CD4-positive, alpha-beta T cell (primary cell): ENCODE measurements around the gene ARL15. TPM values are rescaled to one million over a fixed set of nuclear protein-coding genes. Genes with fewer than 3 reads are reported as not detected.

ENCODE experiments used
- ATAC-seq: fragments of 200-7000 bp; cut with Tn5 transposase; one replicate; pipeline ENCODE4 v1.10.0; 2022; ENCODE audit warnings: mild to moderate bottlenecking; ENCODE audit not compliant: poor library complexity
- CTCF ChIA-PET: fragments of 350-600 bp; sonication (Branson Sonifier 250); formaldehyde crosslinking; loops from one replicate; lab custom pipeline; 2021; ENCODE audit warnings: antibody characterized with exemption, inconsistent platforms; lab: Charles Lee
- POLR2A ChIA-PET: fragments of 350-600 bp; sonication (Branson Sonifier 250); formaldehyde crosslinking; loops from one replicate; lab custom pipeline; 2021; ENCODE audit warnings: antibody characterized with exemption, inconsistent platforms; lab: Charles Lee
- DNase-seq, 14 experiments: peaks; one replicate each; pipeline ENCODE4 v3.0.0-alpha.2; 2013 to 2020; ENCODE audit warnings: mixed read lengths in 2 of 14
- H3K27ac ChIP-seq, 2 donors: one replicate each; pipeline versions ENCODE4 v1.5.1 to v1.7.0; 2013; ENCODE audit warnings: low read length in 2 of 2, low read depth in 1 of 2, mild to moderate bottlenecking in 1 of 2
- H3K27me3 ChIP-seq, 2 experiments: 1 replicate in 1 of 2; 2 replicates in 1 of 2; pipeline versions ENCODE4 v1.6.1 to v1.7.0; 2013; ENCODE audit warnings: low read length in 2 of 2, control low read depth in 1 of 2, mild to moderate bottlenecking in 1 of 2, moderate library complexity in 1 of 2; ENCODE audit not compliant: insufficient read depth in 2 of 2, control insufficient read depth in 1 of 2
- H3K36me3 ChIP-seq: one replicate; pipeline ENCODE4 v1.6.1; 2013; ENCODE audit warnings: low read length, control low read depth; ENCODE audit not compliant: insufficient read depth
- H3K4me1 ChIP-seq: one replicate; pipeline ENCODE4 v1.6.1; 2013; ENCODE audit warnings: low read length, control low read depth; ENCODE audit not compliant: insufficient read depth
- H3K4me3 ChIP-seq: one replicate; pipeline ENCODE4 v1.5.1; 2013; ENCODE audit warnings: mild to moderate bottlenecking, low read length, moderate library complexity
- H3K9me3 ChIP-seq, 2 experiments: 1 replicate in 1 of 2; 2 replicates in 1 of 2; pipeline versions ENCODE4 v1.6.1 to v1.7.0; 2013; ENCODE audit warnings: low read length in 2 of 2, mild to moderate bottlenecking in 2 of 2, control low read depth in 1 of 2, moderate library complexity in 1 of 2; ENCODE audit not compliant: control insufficient read depth in 1 of 2, insufficient read depth in 1 of 2
- H3K27ac Mint-ChIP-seq: one replicate; pipeline ENCODE4 v1.8.0; 2020; ENCODE audit warnings: mixed read lengths
- H3K27me3 Mint-ChIP-seq: one replicate; pipeline ENCODE4 v1.8.0; 2021; ENCODE audit warnings: mixed read lengths
- H3K36me3 Mint-ChIP-seq: one replicate; pipeline ENCODE4 v1.8.0; 2021; ENCODE audit warnings: low read depth, mixed read lengths
- H3K4me1 Mint-ChIP-seq: one replicate; pipeline ENCODE4 v1.8.0; 2021; ENCODE audit warnings: low read depth, mixed read lengths
- H3K4me3 Mint-ChIP-seq: one replicate; pipeline ENCODE4 v1.8.0; 2020; ENCODE audit warnings: mild to moderate bottlenecking, mixed read lengths
- H3K9me3 Mint-ChIP-seq: one replicate; pipeline ENCODE4 v1.8.0; 2020; ENCODE audit warnings: mixed read lengths
- CTCF ChIP-seq: fragments of 200-600 bp; IDR thresholded peaks from one replicate; pipeline ENCODE4 v1.8.0; 2022; ENCODE audit warnings: antibody characterized with exemption, mild to moderate bottlenecking
- intact Hi-C, 2 experiments: fragments of 100-400 bp; cut with DNase I in 1 of 2; cut with micrococcal nuclease in 1 of 2; formaldehyde crosslinking; loops; one replicate each; pipeline versions ENCODE4 v1.15.1 to v1.9.0; 2023 to 2025; cut with DNase I, micrococcal nuclease
- total RNA-seq, 174 experiments: library from RNA in 2 of 174; stranded (reverse) in 2 of 174; gene quantifications; one replicate each; pipeline ENCODE4 v1.2.3 and lab custom pipeline; 2021 to 2026

The ARL15 gene
- total RNA-seq, 2 experiments from 2014 or later: 9.1 to 10.6 TPM

- intact Hi-C loops: no loop called here
- peaks cover 72% of the 10 kb centered on the region for H3K36me3 Mint-ChIP-seq
- Histone ChIP-seq H3K36me3 (no peaks in the 10 kb centered on the region), H3K4me3 (no peak overlapping the region), H3K27ac (no peak overlapping the region), H3K9me3 (peaks cover 7 to 11% of the 10 kb centered on the region in 2 experiments), H3K27me3 (no peaks in the 10 kb centered on the region), H3K4me1 (no peaks in the 10 kb centered on the region)
- H3K4me3 Mint-ChIP-seq: no peak overlapping the region
- H3K27ac Mint-ChIP-seq: no peak overlapping the region
- H3K27me3 Mint-ChIP-seq: no peaks in the 10 kb centered on the region
- H3K4me1 Mint-ChIP-seq: no peaks in the 10 kb centered on the region
- DNase-seq (no peak), ATAC-seq (no peak)
- no peak for TF ChIP-seq CTCF
- ChIA-PET CTCF (no interaction called here), POLR2A (no interaction called here)
- peaks cover 15% of the 10 kb centered on the region for H3K9me3 Mint-ChIP-seq
Measured at GRCh38 chr5:53956632-53957031, 353.7 kb downstream of the ARL15 start.

GRCh38 chr5:53956196-53956595 is 354.2 kb downstream of the ARL15 start:
- intact Hi-C loops: no loop called here
- DNase-seq (no peak), ATAC-seq (no peak)
- H3K4me1 ChIP-seq: no peaks in the 10 kb centered on the region
- H3K27ac Mint-ChIP-seq: no peak overlapping the region
- peaks cover 7 to 11% of the 10 kb centered on the region in 2 experiments for H3K9me3 ChIP-seq
- H3K4me3 ChIP-seq: no peak overlapping the region
- no peaks in the 10 kb centered on the region for H3K27me3 Mint-ChIP-seq
- H3K4me3 Mint-ChIP-seq: no peak overlapping the region
- H3K4me1 Mint-ChIP-seq: no peaks in the 10 kb centered on the region
- POLR2A ChIA-PET: no interaction called here
- TF ChIP-seq CTCF: no peak
- H3K9me3 Mint-ChIP-seq: peaks cover 15% of the 10 kb centered on the region
- no peak overlapping the region for H3K27ac ChIP-seq
- CTCF ChIA-PET: no interaction called here
- no peaks in the 10 kb centered on the region for H3K36me3 ChIP-seq
- H3K27me3 ChIP-seq: no peaks in the 10 kb centered on the region
- H3K36me3 Mint-ChIP-seq: peaks cover 71% of the 10 kb centered on the region

GRCh38 chr5:53950621-53951020 is 359.8 kb downstream of the ARL15 start:
- H3K4me3 Mint-ChIP-seq: no peak overlapping the region
- no peaks in the 10 kb centered on the region for H3K9me3 Mint-ChIP-seq
- no peak for ATAC-seq
- POLR2A ChIA-PET: no interaction called here
- no peaks in the 10 kb centered on the region for H3K27me3 Mint-ChIP-seq
- no peaks in the 10 kb centered on the region for H3K4me1 ChIP-seq
- TF ChIP-seq CTCF: no peak
- H3K36me3 Mint-ChIP-seq: peaks cover 49% of the 10 kb centered on the region
- intact Hi-C loops: no loop called here
- DNase-seq: no peak
- no peak overlapping the region for H3K27ac ChIP-seq
- H3K27me3 ChIP-seq: no peaks in the 10 kb centered on the region
- H3K27ac Mint-ChIP-seq: no peak overlapping the region
- H3K36me3 ChIP-seq: no peaks in the 10 kb centered on the region
- no peaks in the 10 kb centered on the region for H3K9me3 ChIP-seq
- H3K4me1 Mint-ChIP-seq: no peaks in the 10 kb centered on the region
- H3K4me3 ChIP-seq: no peak overlapping the region
- CTCF ChIA-PET: no interaction called here
